Upper lobe of right lung (tissue), 1 donor: ENCODE results near the gene XRCC1. TPM values are rescaled to one million over a fixed set of nuclear protein-coding genes. Genes with fewer than 3 reads are reported as not detected.
A peak's percentile ranks its signal among the peaks of the same experiment; 100 is the strongest.

Experiments
- ATAC-seq: fragments of 200-7000 bp; cut with Tn5 transposase; one replicate; pipeline ENCODE4 v1.9.1; 2020; ENCODE audit warnings: mild to moderate bottlenecking, moderate library complexity
- DNase-seq: peaks from one replicate; pipeline ENCODE4 v3.0.0-alpha.2; 2020
- H3K27ac ChIP-seq: fragments of 200-600 bp; one replicate; pipeline ENCODE4 v1.8.0; 2022
- H3K27me3 ChIP-seq: fragments of 200-600 bp; one replicate; pipeline ENCODE4 v1.8.0; 2022; ENCODE audit warnings: mild to moderate bottlenecking
- H3K36me3 ChIP-seq: fragments of 200-600 bp; one replicate; pipeline ENCODE4 v1.8.0; 2022
- H3K4me1 ChIP-seq: fragments of 200-600 bp; one replicate; pipeline ENCODE4 v1.8.0; 2022
- H3K4me3 ChIP-seq: fragments of 200-600 bp; one replicate; pipeline ENCODE4 v1.8.0; 2022; ENCODE audit warnings: mild to moderate bottlenecking
- H3K9me3 ChIP-seq: fragments of 200-600 bp; one replicate; pipeline ENCODE4 v1.8.0; 2022
- CTCF ChIP-seq: fragments of 200-600 bp; IDR thresholded peaks from one replicate; pipeline ENCODE4 v1.8.0; 2022; ENCODE audit warnings: antibody characterized with exemption
- intact Hi-C: fragments of 100-400 bp; cut with DNase I; formaldehyde crosslinking; loops from one replicate; pipeline ENCODE4 v1.11.0; 2022
- total RNA-seq: library from RNA; stranded (reverse); fragmentation: NEBNext Ultra II Directional; extraction: Animal tissue kit (Norgen Biotek cat#: 25700); gene quantifications from one replicate; pipeline ENCODE4 v1.2.1, GENCODE V29; 2021
- donor health status: DM: no; HTN: yes; CAD: no; lungs with severe emphysema.

XRCC1 gene
- total RNA-seq, 1 donor from 2014 or later = 23.8 TPM

DNA sequence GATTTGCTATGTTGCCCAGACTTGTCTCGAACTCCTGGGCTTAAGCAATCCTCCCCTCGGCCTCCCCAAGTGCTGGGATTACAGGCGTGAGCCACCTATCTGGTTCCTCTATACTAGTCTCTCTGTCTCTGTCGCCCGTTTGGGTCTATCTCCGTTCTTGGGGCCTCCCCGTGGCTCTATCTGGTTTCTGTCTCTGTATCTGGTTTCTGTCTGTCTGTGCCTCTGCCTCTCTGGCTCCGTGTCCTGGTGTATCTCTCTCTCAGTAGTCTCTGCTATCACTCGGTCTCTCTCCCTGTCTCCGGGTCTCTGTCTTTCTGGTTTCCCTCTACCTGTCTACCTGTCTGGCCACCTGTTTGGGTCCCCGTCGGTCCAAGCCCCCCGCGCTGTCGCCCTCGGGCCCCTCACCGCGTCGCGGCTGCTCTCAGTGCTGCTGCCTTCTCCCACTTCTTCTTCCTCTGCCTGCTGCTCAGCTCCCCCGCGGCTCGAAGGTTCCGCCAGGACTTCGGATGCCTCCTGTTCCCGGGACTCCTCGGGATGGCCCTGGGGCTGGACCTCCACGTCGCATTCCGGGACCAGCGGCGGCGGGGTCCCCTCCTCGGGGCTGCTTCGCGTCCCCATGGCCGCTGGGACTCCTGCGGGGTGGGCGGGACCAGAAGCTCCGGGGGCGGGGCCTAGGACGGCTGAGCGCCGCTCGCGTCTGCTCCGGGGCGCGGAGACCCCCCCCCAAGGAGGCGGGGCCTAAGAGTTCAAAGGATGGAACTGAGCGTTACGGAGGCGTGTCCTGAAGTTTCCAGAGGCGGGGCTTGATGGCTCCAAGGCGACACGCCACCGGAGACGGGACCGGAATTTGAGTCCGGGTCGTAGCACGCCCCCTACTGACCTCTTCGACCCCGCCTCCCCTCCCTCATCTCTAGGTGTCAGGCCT is 71.6 kb downstream of the XRCC1 start:
- Histone ChIP-seq H3K4me3 (peak overlapping the region; percentile 65), H3K27me3 (no peaks in the 10 kb centered on the region), H3K27ac (peak overlapping the region; percentile 72), H3K36me3 (peaks cover 10% of the 10 kb centered on the region), H3K4me1 (peaks cover 13% of the 10 kb centered on the region), H3K9me3 (no peaks in the 10 kb centered on the region)
- DNase-seq (peak; percentile 95), ATAC-seq (peak; percentile 97)
- no peak for TF ChIP-seq CTCF
- intact Hi-C loops = no loop called here

- H3K27me3 ChIP-seq = no peaks in the 10 kb centered on the region
- no peak for DNase-seq
- no peaks in the 10 kb centered on the region for H3K9me3 ChIP-seq
- H3K4me3 ChIP-seq = no peak overlapping the region
- ATAC-seq = no peak
- intact Hi-C loops = no loop called here
- TF ChIP-seq CTCF = no peak
- no peak overlapping the region for H3K27ac ChIP-seq
- H3K36me3 ChIP-seq = peaks cover under 1% of the 10 kb centered on the region
- peaks cover 13% of the 10 kb centered on the region for H3K4me1 ChIP-seq
Measured at GRCh38 chr19:43502419-43502976, 72.8 kb downstream of the XRCC1 start.

DNA sequence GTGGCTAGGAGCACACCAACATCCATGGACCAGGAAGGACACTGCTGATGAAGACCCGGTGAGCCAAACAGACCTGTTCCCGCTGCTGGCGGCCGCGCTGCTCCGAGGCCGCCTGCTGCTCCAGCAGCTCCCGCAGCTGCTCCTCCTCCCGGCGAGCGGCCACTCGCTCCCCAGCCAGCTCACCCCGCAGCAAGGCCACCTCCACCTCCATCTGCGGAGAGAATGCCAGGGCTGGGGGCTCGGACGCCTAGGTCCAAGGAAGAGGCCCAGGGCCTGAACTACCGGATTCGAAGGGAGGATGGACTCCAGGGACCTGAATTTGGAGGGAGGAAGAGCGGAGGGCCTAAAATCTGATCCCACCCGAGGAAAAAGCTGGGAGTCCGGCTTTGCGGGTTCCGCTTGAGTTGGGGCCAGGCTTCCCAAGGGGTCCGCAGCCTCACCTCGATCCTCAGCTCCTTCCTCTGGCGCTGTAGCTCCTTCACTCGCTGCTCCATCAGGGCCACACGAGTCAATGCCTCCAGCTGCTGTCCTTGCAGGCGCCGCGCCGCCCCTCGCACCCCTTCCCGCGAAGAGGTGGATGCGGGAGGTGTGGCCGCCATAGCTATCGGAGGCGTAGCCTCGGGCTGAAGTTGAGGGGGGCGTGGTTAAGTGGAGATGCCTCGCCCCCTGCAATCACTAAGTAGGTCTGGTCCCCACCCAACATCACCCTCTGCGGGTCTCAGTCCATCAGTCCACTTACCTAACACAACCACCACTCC is 73.5 kb downstream of the XRCC1 start:
- Histone ChIP-seq H3K4me1 (peaks cover 13% of the 10 kb centered on the region), H3K36me3 (peaks cover 7% of the 10 kb centered on the region), H3K9me3 (no peaks in the 10 kb centered on the region), H3K4me3 (no peak overlapping the region), H3K27ac (no peak overlapping the region), H3K27me3 (no peaks in the 10 kb centered on the region)
- intact Hi-C loops = no loop called here
- no peak for TF ChIP-seq CTCF
- DNase-seq = no peak
- no peak for ATAC-seq

DNA sequence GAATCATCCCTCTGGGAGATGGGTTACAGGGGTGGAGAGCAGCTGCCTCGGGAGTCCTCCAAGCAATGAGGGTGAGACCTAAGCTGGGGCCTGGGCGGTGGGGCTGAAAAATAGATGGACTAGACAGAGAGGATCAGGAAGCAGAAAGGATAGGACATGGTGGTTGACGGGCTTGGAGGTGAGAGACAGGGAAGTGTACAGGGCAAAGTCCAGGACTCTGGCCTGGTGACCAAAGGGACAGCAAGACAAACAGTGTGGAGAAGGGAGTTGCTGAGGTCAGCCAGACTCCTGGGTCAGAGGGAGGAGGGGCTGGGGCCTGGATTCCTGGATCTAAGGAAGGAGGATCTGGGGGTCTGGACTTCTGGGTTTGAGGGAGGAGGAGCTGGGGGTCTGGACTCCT is 76.3 kb downstream of the XRCC1 start:
- H3K27ac ChIP-seq = no peak overlapping the region

More for the DNA sequence above, 76.3 kb downstream of the XRCC1 start:
- Histone ChIP-seq H3K4me3 (no peak overlapping the region), H3K4me1 (peaks cover 4% of the 10 kb centered on the region), H3K27me3 (no peaks in the 10 kb centered on the region), H3K9me3 (no peaks in the 10 kb centered on the region), H3K36me3 (peaks cover 7% of the 10 kb centered on the region)
- DNase-seq = no peak
- ATAC-seq = no peak
- intact Hi-C loops = no loop called here
- TF ChIP-seq CTCF = no peak
